Natural killer cell (primary cell): ENCODE measurements around the gene SEC23B. TPM values are rescaled to one million over a fixed set of nuclear protein-coding genes. Genes with fewer than 3 reads are reported as not detected.
A peak's percentile ranks its signal among the peaks of the same experiment; 100 is the strongest.

Experiments
- ATAC-seq, 3 donors: fragments of 150-1000 bp in 2 of 3; fragments of 200-7000 bp in 1 of 3; cut with Tn5 transposase; 1 replicate in 1 of 3; 2 replicates in 2 of 3; pipeline ENCODE4 v1.10.0; 2021; ENCODE audit warnings: mild to moderate bottlenecking in 2 of 3, moderate library complexity in 2 of 3
- DNase-seq, 2 donors: peaks; one replicate each; pipeline versions ENCODE4 v3.0.0 to v3.0.0-alpha.2; 2013 to 2021; ENCODE audit warnings: mixed read lengths in 1 of 2
- H3K27ac ChIP-seq: one replicate; pipeline ENCODE4 v1.5.1; 2013; ENCODE audit warnings: mild to moderate bottlenecking, low read length
- H3K27me3 ChIP-seq: one replicate; pipeline ENCODE4 v1.6.1; 2013; ENCODE audit warnings: low read length; ENCODE audit not compliant: control insufficient read depth, insufficient read depth
- H3K36me3 ChIP-seq: one replicate; pipeline ENCODE4 v1.6.1; 2013; ENCODE audit warnings: low read length; ENCODE audit not compliant: control insufficient read depth, insufficient read depth
- H3K4me1 ChIP-seq: one replicate; pipeline ENCODE4 v1.6.1; 2013; ENCODE audit warnings: low read length; ENCODE audit not compliant: control insufficient read depth, insufficient read depth
- H3K4me3 ChIP-seq: one replicate; pipeline ENCODE4 v1.5.1; 2013; ENCODE audit warnings: low read length
- H3K9me3 ChIP-seq: one replicate; pipeline ENCODE4 v1.6.1; 2013; ENCODE audit warnings: low read length; ENCODE audit not compliant: control insufficient read depth, insufficient read depth
- H3K27ac Mint-ChIP-seq, 2 donors: one replicate each; pipeline ENCODE4 v1.8.0; 2022; ENCODE audit warnings: mild to moderate bottlenecking in 2 of 2, mixed read lengths in 2 of 2, moderate library complexity in 1 of 2
- H3K27me3 Mint-ChIP-seq, 2 donors: one replicate each; pipeline ENCODE4 v1.8.0; 2022; ENCODE audit warnings: low read depth in 2 of 2, mixed read lengths in 2 of 2
- H3K36me3 Mint-ChIP-seq: one replicate; pipeline ENCODE4 v1.8.0; 2022; ENCODE audit warnings: mixed read lengths
- H3K4me1 Mint-ChIP-seq, 2 donors: one replicate each; pipeline ENCODE4 v1.8.0; 2022; ENCODE audit warnings: mixed read lengths in 2 of 2
- H3K4me3 Mint-ChIP-seq: one replicate; pipeline ENCODE4 v1.8.0; 2022; ENCODE audit warnings: mild to moderate bottlenecking, moderate library complexity, mixed read lengths
- H3K9me3 Mint-ChIP-seq, 2 donors: one replicate each; pipeline ENCODE4 v1.8.0; 2022; ENCODE audit warnings: mixed read lengths in 2 of 2
- CTCF ChIP-seq: fragments of 200-600 bp; IDR thresholded peaks from one replicate; pipeline ENCODE4 v1.8.0; 2022; ENCODE audit warnings: antibody characterized with exemption
- WGBS: methylation state at CpG from one replicate; pipeline ENCODE4 v1.1.7; 2013; ENCODE audit warnings: missing lambda C conversion rate; ENCODE audit not compliant: insufficient coverage; 5-methylcytosine and 5-hydroxymethylcytosine counted together
- intact Hi-C: fragments of 100-400 bp; cut with micrococcal nuclease; formaldehyde crosslinking; loops from one replicate; pipeline ENCODE4 v1.14.2; 2022
- total RNA-seq, 4 donors: library from RNA; stranded (reverse); fragments of 120-200 nt in 1 of 4; gene quantifications; one replicate each; pipeline versions ENCODE4 v1.2.3 to v1.2.4, GENCODE V29; 2013 to 2022

SEC23B gene
- total RNA-seq, 3 donors from 2014 or later (not counting 1 experiment from before 2014, with no cell fraction given), result 58.2 to 68.8 (median 63.9) TPM

GRCh38 chr20:18481596-18481995 is 26.1 kb upstream of the SEC23B start:
- peaks cover 6% of the 10 kb centered on the region for H3K36me3 Mint-ChIP-seq
- Histone ChIP-seq H3K4me3 (no peak overlapping the region), H3K4me1 (no peaks in the 10 kb centered on the region), H3K27ac (no peak overlapping the region), H3K36me3 (peaks cover 49% of the 10 kb centered on the region), H3K27me3 (no peaks in the 10 kb centered on the region), H3K9me3 (no peaks in the 10 kb centered on the region)
- no peak for TF ChIP-seq CTCF
- 94% methylated on average over 4 of the region's 4 CpGs for WGBS
- no peak overlapping the region for H3K4me3 Mint-ChIP-seq
- H3K27me3 Mint-ChIP-seq, result no peaks in the 10 kb centered on the region
- DNase-seq, result no peak
- no peaks in the 10 kb centered on the region for H3K4me1 Mint-ChIP-seq
- intact Hi-C loops, result no loop called here
- no peak overlapping the region for H3K27ac Mint-ChIP-seq
- ATAC-seq, result no peak
- H3K9me3 Mint-ChIP-seq, result no peaks in the 10 kb centered on the region

GRCh38 chr20:18488301-18488700 is 19.4 kb upstream of the SEC23B start:
- H3K36me3 Mint-ChIP-seq, result peaks cover 5% of the 10 kb centered on the region
- Histone ChIP-seq H3K27me3 (no peaks in the 10 kb centered on the region), H3K27ac (no peak overlapping the region), H3K4me3 (no peak overlapping the region), H3K4me1 (no peaks in the 10 kb centered on the region), H3K36me3 (peaks cover 29% of the 10 kb centered on the region), H3K9me3 (no peaks in the 10 kb centered on the region)
- no peaks in the 10 kb centered on the region for H3K27me3 Mint-ChIP-seq
- H3K9me3 Mint-ChIP-seq, result no peaks in the 10 kb centered on the region
- H3K4me3 Mint-ChIP-seq, result no peak overlapping the region
- 89% methylated on average over 3 of the region's 3 CpGs for WGBS
- H3K27ac Mint-ChIP-seq, result no peak overlapping the region
- intact Hi-C loops, result no loop called here
- no peak for ATAC-seq
- DNase-seq, result no peak
- H3K4me1 Mint-ChIP-seq, result no peaks in the 10 kb centered on the region
- TF ChIP-seq CTCF, result no peak

- peak overlapping the region; percentile 94 for H3K4me3 Mint-ChIP-seq
- Histone ChIP-seq H3K36me3 (peaks cover 5% of the 10 kb centered on the region), H3K27me3 (no peaks in the 10 kb centered on the region), H3K9me3 (no peaks in the 10 kb centered on the region), H3K27ac (no peak overlapping the region), H3K4me3 (no peak overlapping the region), H3K4me1 (peaks cover 11% of the 10 kb centered on the region)
- ATAC-seq (no peak), DNase-seq (no peak)
- intact Hi-C loops, result no loop called here
- TF ChIP-seq CTCF, result no peak
- peak overlapping the region; percentile 78 to 89 for H3K27ac Mint-ChIP-seq
- H3K27me3 Mint-ChIP-seq, result no peaks in the 10 kb centered on the region
- no peaks in the 10 kb centered on the region for H3K9me3 Mint-ChIP-seq
- peaks cover 16% of the 10 kb centered on the region in 2 donors for H3K4me1 Mint-ChIP-seq
- peaks cover 5% of the 10 kb centered on the region for H3K36me3 Mint-ChIP-seq
- WGBS, result 60% methylated on average over 7 of the region's 7 CpGs
Measured at GRCh38 chr20:18496042-18496441, 11.7 kb upstream of the SEC23B start.
